Inferior parietal cortex (tissue), 1 donor: ENCODE results near the gene ZNF611.
"Not testable (repeated sequence)": the region's sequence is repeated elsewhere in the genome, so short reads cannot be mapped to it uniquely, and the experiment has no call there.

ENCODE experiments used
- DNase-seq: peaks from one replicate; pipeline ENCODE4 v3.0.0-alpha.2; 2016; ENCODE audit errors: extremely low spot score

ZNF611 gene

DNA sequence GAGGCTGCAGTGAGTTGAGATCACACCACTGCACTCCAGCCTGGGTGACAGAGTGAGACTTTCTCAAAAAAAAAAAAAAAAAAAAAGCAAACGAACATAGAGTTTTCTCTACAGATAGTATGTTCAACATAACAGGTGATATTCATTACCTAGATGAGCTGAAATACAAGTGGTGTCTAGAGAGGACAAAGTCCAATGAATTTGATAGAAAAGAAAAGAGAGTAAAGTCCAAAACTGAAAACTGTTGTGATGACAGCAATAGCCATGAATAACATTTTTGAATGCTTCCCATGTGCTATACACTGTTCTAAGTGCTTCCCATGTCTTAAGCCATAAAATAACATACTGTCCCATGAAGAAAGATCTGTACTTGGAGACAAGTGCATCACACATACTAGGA, 53.6 kb downstream of the ZNF611 start:
- not testable (repeated sequence) for DNase-seq

DNA sequence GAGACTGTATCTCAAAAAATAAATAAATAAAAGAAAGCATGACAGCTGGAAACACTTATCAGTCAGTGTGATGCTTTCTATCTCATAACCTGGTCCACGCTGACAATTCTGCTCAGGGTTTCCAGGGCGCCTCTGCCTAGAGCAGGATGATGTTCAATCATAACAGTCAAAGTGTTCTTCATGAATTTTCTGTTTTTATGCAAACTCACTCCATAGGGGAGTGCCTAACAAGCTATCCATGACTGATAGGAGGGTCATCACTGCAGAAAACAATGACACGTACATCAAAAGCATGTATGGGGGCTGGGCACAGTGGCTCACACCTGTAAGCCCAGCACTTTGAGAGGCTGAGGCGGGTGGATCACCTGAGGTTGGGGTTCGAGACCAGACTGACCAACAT, 55.2 kb downstream of the ZNF611 start:
- no peak for DNase-seq

DNA sequence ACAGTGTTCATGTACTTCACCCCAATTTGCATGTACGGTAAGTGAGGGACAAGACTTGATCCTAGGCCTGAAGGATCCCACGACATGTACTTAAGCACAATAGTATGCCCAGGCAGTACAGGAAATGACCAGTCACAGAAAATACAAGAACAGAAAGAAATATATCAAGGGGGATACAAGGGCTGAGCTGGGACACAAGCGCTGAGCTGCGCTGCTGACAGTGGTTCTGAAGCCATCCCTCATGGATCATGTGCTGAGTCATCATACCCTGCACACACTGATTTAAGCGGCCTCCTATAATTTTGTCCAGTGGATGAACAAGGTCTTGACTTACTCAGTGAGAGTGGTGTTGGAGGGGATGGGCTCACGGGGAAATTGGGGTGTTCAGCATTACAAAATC, 59.6 kb downstream of the ZNF611 start:
- DNase-seq, result not testable (repeated sequence)

DNA sequence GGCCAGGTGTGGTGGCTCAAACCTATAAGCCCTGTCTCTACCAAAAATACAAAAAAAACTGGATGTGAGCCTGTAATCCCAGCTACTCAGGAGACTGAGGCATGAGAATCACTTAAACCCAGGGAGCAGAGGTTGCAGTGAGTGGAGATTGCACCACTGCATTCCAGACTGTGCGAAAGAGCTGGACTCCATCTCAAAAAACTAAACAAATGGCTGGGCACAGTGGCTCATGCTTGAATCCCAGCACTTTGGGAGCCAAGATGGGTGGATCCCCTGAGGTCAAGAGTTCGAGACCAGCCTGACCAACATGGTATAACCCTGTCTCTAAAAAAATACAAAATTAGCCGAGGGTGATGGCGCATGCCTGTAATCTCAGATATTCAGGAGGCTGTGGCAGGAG, 61.8 kb downstream of the ZNF611 start:
- no peak for DNase-seq

DNA sequence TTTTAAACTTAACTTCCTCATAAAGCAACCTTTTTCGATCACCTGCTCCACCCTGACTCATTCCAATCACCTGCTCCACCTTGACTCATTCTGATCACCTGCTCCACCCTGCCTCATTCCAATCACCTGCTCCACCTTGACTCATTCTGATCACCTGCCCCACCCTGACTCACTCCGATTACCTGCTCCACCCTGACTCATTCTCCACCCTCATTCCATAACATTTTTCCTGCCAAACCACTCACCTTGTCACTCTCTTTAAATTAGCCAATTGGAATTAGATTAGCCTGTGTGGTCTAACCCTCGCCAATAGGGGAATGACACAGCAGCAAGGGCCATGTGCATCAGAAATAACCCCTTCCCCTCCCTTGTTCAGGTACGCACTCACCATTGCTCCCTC, 64.8 kb downstream of the ZNF611 start:
- DNase-seq, result no peak

DNA sequence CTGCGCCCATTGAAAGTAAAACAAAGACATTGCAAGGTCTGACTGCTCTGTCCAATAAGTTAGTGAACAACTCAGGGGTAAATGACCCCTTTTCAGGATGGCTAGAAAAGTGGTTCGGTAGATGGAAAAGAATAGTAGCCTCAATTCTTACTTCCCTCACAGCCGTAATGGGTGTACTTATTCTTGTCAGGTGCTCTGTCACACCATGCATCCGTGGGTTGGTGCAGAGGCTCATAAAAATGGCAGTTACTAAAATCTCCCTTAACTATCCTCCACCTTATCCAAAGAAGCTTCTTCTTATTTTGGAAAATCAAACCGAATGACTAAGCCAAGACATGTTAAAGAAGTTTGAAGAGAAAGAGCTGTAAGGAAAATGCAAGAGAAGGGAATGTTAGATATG, 65.3 kb downstream of the ZNF611 start:
- DNase-seq, result no peak

DNA sequence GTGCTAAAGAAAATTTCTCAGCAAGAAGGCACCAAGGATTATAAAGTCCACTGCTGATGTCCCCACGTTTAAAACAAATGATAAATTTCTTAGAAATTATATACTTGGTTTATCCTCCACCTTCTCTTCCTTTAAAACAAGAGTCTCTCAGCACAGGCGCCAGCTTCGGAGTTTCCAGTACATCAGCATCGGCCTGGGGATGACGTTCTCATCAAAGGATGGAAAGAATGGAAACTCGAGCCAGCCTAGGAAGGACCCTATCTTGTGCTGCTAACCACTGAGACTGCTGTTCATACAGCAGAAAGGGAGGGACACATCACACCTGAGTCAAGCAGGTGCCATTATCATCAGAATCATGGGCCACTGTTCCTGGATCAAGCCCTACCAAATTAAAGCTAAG, 66.9 kb downstream of the ZNF611 start:
- no peak for DNase-seq

DNA sequence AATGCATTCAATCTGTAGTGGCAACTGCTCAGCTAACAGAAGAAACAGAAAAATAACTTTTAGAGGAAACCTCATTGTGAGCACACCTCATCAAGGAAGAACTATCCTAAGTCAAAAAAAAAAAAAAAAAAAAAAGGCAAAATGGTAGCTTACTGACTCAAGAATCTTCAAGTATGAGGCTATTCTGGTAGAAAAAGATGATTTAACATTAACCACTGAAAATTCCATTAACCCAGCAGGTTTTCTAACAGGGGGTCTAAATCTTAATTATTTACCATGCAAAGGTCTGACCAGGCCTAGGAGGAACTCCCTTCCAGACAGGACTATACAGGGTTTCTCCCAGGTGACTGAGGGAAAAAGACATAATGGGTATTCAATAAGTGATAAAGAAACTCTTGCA, 68.3 kb downstream of the ZNF611 start:
- no peak for DNase-seq

DNA sequence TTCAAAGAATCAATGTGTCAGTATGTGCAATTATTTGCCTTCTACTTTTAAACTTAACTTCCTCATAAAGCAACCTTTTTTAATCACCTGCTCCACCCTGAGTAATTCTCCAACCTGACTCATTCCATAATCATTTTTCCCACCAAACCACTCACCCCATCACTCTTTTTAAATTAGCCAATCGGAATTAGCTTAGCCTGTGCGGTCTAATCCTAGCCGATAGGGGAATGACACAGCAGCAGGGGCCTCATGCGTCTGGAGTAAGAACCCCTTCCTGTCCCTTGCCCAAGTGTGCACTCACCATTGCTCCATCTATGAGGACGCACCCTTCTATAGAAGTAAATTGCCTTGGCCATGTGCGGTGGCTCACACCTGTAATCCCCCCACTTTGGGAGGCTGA, 69.3 kb downstream of the ZNF611 start:
- DNase-seq, result no peak

DNA sequence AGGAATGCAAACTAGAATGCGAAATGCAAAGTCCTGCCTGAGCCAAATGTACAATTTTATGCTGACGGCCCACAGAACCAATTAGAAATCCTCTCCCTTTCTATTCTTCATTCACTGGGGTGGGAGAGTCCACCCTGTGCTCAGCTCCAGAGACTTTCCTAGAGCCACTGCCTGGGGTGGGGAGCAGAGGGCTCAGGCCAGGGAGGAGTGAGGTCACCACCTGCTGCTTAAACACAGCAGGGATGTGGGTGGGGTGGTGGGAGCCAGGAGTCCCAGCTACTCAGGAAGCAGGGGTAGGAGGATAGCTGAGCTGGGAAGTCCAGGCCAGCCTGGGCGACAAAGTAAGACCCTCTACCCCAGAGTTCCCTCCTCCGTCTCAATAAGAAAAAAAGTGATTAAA, 69.8 kb downstream of the ZNF611 start:
- DNase-seq, result no peak

DNA sequence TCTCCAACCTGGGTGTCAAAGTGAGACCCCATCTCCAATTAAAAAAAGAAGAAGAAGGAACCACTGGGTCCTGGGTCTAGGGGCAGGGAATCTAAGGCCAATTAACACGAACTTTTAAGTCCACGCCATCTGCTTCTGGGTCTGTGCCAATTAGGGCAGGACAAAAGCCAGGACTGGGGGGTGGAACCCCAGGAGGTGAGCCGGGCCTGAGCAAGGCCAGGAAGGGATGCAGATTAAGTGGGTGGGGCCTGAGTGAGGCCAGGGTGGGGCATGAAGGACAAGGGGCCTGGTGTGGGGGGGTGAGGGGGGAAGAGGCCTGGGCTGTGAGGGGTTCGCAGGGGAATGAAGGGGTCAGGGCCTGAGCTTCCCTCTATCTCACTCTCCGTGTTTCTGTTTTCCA, 70.4 kb downstream of the ZNF611 start:
- DNase-seq, result no peak

DNA sequence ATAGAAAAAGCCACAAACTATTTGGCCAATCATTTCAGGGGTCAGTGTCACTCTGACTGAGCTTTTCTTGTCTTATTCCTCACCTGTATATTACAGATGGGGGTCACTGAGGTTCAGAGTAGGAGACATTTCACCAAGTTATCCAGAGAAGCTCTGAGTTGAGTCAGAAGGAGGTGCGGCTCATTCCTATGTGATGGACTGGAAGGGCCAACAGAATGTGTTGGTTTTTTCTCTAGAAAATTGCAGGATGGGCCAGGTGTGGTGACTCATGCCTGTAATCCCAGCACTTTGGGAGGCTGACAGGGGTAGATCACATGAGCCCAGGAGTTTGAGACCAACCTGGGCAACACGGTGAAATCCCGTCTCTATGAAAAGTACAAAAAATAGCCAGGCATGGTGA, 72.2 kb downstream of the ZNF611 start:
- no peak for DNase-seq

DNA sequence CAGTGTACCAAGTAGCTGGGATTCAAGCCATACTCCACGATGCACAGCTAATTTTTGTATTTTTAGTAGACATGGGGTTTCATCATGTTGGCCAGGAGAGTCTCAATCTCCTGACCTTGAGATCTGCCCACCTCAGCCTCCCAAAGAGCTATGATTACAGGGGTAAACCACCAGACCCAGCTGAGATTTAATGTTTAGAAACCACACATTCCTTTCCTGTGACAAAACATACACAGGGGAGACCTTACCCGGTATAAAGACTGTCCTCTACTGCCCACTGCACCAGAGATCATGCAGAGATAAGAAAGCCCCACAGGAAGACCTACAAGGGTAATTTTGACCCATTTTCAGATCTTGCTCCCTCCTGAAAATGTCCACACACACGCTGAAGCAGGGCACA, 73.9 kb downstream of the ZNF611 start:
- no peak for DNase-seq

DNA sequence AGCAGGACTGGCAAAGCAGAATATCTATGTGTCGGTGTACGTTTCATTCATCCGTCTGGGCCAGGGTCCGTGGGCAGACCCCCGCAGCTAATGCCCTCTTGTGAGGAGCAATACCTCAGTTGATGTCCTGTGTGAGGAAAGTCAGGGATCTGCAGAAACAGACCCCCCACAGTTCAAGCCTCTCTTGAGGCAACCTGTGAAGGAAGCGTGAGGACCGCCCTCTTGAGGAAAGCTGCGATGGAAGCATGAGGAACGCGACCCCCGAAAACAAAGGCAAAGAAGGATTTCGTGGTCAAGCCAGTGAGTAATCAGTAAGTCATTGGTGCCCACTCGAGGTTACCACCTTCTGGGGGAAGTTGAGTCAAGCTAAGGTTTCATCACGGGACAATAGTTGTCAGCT, 75.8 kb downstream of the ZNF611 start:
- DNase-seq, result no peak

DNA sequence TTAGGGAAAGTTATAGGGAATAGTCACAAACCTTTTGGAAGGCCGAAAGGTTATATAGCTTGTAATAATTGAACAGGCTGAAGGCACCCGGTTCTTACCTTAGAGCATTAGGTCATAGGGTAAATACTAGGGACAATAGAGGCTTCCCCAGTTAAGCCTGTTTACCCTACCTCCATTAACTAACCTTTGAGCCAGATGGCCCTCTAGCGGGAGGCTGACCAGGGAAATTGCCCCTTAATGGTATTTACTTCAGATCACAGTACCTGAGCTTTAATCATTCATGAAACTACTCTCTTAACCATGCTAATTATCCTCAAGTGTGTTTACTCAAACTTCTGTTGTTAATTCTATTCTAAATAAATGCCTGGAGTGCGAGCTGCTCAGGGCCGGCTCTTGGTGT, 76.2 kb downstream of the ZNF611 start:
- no peak for DNase-seq

DNA sequence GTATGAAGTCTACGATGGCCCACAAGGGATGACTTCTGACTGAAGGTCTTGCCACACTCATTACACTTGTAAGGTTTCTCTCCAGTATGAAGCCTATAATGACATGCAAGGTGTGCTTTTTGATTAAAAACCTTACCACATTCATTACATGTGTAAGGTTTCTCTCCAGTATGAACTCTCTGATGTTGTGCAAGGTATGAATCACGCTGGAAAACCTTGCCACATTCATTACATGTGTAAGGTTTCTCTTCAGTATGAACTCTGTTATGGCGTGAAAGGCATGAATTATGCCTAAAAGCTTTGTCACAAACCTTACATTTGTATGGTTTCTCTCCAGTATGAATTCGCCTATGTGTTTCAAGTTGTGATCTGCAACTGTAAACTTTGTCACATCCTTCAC, 81.7 kb downstream of the ZNF611 start:
- no peak for DNase-seq
